Hepatocyte (in vitro differentiated cells): ENCODE measurements around the gene PLXND1.

Experiments
- CTCF ChIP-seq: fragments of 200-600 bp; sonication (generic); IDR thresholded peaks from 2 replicates; pipeline ENCODE4 v1.5.1; 2016; ENCODE audit warnings: antibody characterized with exemption, mild to moderate bottlenecking; ENCODE audit not compliant: poor library complexity
- EZH2phosphoT487 ChIP-seq: fragments of 200-600 bp; sonication (generic); IDR thresholded peaks from one replicate; pipeline ENCODE4 v1.6.1; 2018; ENCODE audit warnings: antibody characterized with exemption, mild to moderate bottlenecking, low read depth, moderate library complexity; ENCODE audit not compliant: unreplicated experiment, severe bottlenecking

- TF ChIP-seq EZH2phosphoT487 (no peak), CTCF (no peak)
Measured at GRCh38 chr3:129623447-129624118, 17.1 kb upstream of the PLXND1 start.
